ENCODE measurements around the gene CELF2.

- TF ChIP-seq PATZ1 (CRISPR knock-in tag; IDR thresholded peaks at IDR 0.05; ENCODE audit: borderline replicate concordance), result no peak
- TF ChIP-seq RARB (CRISPR knock-in tag; IDR thresholded peaks at IDR 0.05), result no peak
- TF ChIP-seq ISL1 (CRISPR knock-in tag; IDR thresholded peaks at IDR 0.05), result no peak
- TF ChIP-seq ZFP30 (CRISPR knock-in tag; IDR thresholded peaks at IDR 0.05), result no peak
- no peak for TF ChIP-seq ZNF70 (CRISPR knock-in tag; IDR thresholded peaks at IDR 0.05)
- TF ChIP-seq ZNF8 (CRISPR knock-in tag; IDR thresholded peaks at IDR 0.05), result no peak
- TF ChIP-seq ARNTL (CRISPR knock-in tag; IDR thresholded peaks at IDR 0.05; ENCODE audit: borderline replicate concordance, low read depth), result no peak
- TF ChIP-seq, protein P1, sequence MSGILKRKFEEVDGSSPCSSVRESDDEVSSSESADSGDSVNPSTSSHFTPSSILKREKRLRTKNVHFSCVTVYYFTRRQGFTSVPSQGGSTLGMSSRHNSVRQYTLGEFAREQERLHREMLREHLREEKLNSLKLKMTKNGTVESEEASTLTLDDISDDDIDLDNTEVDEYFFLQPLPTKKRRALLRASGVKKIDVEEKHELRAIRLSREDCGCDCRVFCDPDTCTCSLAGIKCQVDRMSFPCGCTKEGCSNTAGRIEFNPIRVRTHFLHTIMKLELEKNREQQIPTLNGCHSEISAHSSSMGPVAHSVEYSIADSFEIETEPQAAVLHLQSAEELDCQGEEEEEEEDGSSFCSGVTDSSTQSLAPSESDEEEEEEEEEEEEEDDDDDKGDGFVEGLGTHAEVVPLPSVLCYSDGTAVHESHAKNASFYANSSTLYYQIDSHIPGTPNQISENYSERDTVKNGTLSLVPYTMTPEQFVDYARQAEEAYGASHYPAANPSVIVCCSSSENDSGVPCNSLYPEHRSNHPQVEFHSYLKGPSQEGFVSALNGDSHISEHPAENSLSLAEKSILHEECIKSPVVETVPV (CRISPR knock-in tag; IDR thresholded peaks at IDR 0.05), result no peak
Measured at GRCh38 chr10:11212288-11213085, 194.8 kb downstream of the CELF2 start.

All from SK-N-SH treated with all-trans-retinoic acid at 6 μM for 48 hours (cell line).